Stomach (tissue), 4 donors: ENCODE data around the gene PKD1L1.

Source experiments
- CTCF ChIP-seq, 7 experiments: fragments of 450-650 bp in 4 of 7; fragments of 200-600 bp in 3 of 7; sonication (generic) in 3 of 7; IDR thresholded peaks; one replicate each; pipeline ENCODE4 v1.5.1; 2016 to 2019; ENCODE audit warnings: antibody characterized with exemption in 7 of 7, control low read depth in 2 of 7, mild to moderate bottlenecking in 1 of 7
- POLR2A ChIP-seq, 4 donors: fragments of 450-650 bp; IDR thresholded peaks; one replicate each; pipeline ENCODE4 v1.6.1; 2016; ENCODE audit warnings: antibody characterized with exemption in 4 of 4, control low read depth in 2 of 4, mild to moderate bottlenecking in 1 of 4, moderate library complexity in 1 of 4
- POLR2AphosphoS5 ChIP-seq, 3 donors: sonication (generic); formaldehyde crosslinking; IDR thresholded peaks; one replicate each; pipeline ENCODE4 v1.6.1; 2016; ENCODE audit warnings: antibody characterized with exemption in 3 of 3

GRCh38 chr7:47735431-47736345, 212.6 kb downstream of the PKD1L1 start:
- no peak for TF ChIP-seq CTCF (IDR thresholded peaks at IDR 0.05)
- TF ChIP-seq POLR2AphosphoS5 (IDR thresholded peaks at IDR 0.05), result no peak
- no peak for TF ChIP-seq POLR2A (IDR thresholded peaks at IDR 0.05)
